Neural progenitor cell (in vitro differentiated cells): Measurements from ENCODE around the gene PPFIA1. TPM values are rescaled to one million over a fixed set of nuclear protein-coding genes. Genes with fewer than 3 reads are reported as not detected.

Source experiments
- DNase-seq: peaks from one replicate; pipeline ENCODE4 v3.0.0-alpha.2; 2016; ENCODE audit warnings: low spot score
- H2AFZ ChIP-seq: fragments of 200-600 bp; sonication (generic); replicated peaks from 2 replicates; pipeline ENCODE4 v1.6.1; 2016; ENCODE audit warnings: antibody characterized with exemption
- H3F3A ChIP-seq: fragments of 200-600 bp; sonication (generic); 2 replicates; pipeline ENCODE4 v1.6.1; 2016; ENCODE audit warnings: antibody characterized with exemption, low read depth
- H3K27ac ChIP-seq: fragments of 200-600 bp; sonication (generic); 2 replicates; pipeline ENCODE4 v1.5.1; 2016; ENCODE audit warnings: mild to moderate bottlenecking
- H3K27me3 ChIP-seq: fragments of 200-600 bp; sonication (generic); 2 replicates; pipeline ENCODE4 v1.6.1; 2016; ENCODE audit warnings: mild to moderate bottlenecking, moderate library complexity
- H3K36me3 ChIP-seq: fragments of 200-600 bp; sonication (generic); 2 replicates; pipeline ENCODE4 v1.5.1; 2016
- H3K4me1 ChIP-seq: fragments of 200-600 bp; sonication (generic); 2 replicates; pipeline ENCODE4 v1.6.1; 2016; ENCODE audit warnings: mixed run types
- H3K4me2 ChIP-seq: fragments of 200-600 bp; sonication (generic); 2 replicates; pipeline ENCODE4 v1.6.1; 2016
- H3K4me3 ChIP-seq: fragments of 200-600 bp; sonication (generic); 2 replicates; pipeline ENCODE4 v1.5.1; 2016
- H3K79me2 ChIP-seq: fragments of 200-600 bp; sonication (generic); 2 replicates; pipeline ENCODE4 v1.6.1; 2016; ENCODE audit warnings: low read depth
- H3K9ac ChIP-seq: fragments of 200-600 bp; sonication (generic); 2 replicates; pipeline ENCODE4 v1.6.1; 2016
- H3K9me3 ChIP-seq: fragments of 200-600 bp; sonication (generic); 2 replicates; pipeline ENCODE4 v1.5.1; 2016; ENCODE audit warnings: low read depth
- H4K20me1 ChIP-seq: fragments of 200-600 bp; sonication (generic); 2 replicates; pipeline ENCODE4 v1.6.1; 2016; ENCODE audit warnings: low read depth
- H3K27ac Mint-ChIP-seq: 3 replicates; pipeline ENCODE4 v1.8.0; 2021; ENCODE audit warnings: mixed read lengths
- H3K27me3 Mint-ChIP-seq: 2 replicates; pipeline ENCODE4 v1.8.0; 2022; ENCODE audit warnings: low read depth, mild to moderate bottlenecking, inconsistent platforms, moderate library complexity, mixed read lengths; ENCODE audit not compliant: insufficient read depth
- H3K36me3 Mint-ChIP-seq: 3 replicates; pipeline ENCODE4 v1.8.0; 2021; ENCODE audit warnings: mixed read lengths
- H3K4me1 Mint-ChIP-seq: 3 replicates; pipeline ENCODE4 v1.8.0; 2021; ENCODE audit warnings: mixed read lengths
- H3K4me3 Mint-ChIP-seq: 3 replicates; pipeline ENCODE4 v1.8.0; 2021; ENCODE audit warnings: mild to moderate bottlenecking, moderate library complexity, mixed read lengths
- H3K9me3 Mint-ChIP-seq: 3 replicates; pipeline ENCODE4 v1.8.0; 2020; ENCODE audit warnings: mixed read lengths
- EZH2 ChIP-seq: fragments of 200-600 bp; sonication (generic); IDR thresholded peaks from 2 replicates; pipeline ENCODE4 v1.6.1; 2017; ENCODE audit warnings: antibody characterized with exemption, mild to moderate bottlenecking, moderate library complexity
- EZH2phosphoT487 ChIP-seq: fragments of 200-600 bp; sonication (generic); IDR thresholded peaks from 2 replicates; pipeline ENCODE4 v1.6.1; 2017; ENCODE audit warnings: antibody characterized with exemption
- total RNA-seq: library from RNA; depleted of rRNA; stranded (reverse); fragments of >200 nt; gene quantifications from 2 replicates; pipeline ENCODE4 v1.2.3, GENCODE V29; 2015; ENCODE audit warnings: low replicate concordance
- TF ChIP-seq, protein P1 (sequence below): fragments of 200-600 bp; sonication (generic); IDR thresholded peaks from 2 replicates; pipeline ENCODE4 v1.5.1; 2017; ENCODE audit warnings: antibody characterized with exemption, mild to moderate bottlenecking

PPFIA1 gene
- total RNA-seq, 1 donor from 2014 or later: 42.6 TPM

DNA sequence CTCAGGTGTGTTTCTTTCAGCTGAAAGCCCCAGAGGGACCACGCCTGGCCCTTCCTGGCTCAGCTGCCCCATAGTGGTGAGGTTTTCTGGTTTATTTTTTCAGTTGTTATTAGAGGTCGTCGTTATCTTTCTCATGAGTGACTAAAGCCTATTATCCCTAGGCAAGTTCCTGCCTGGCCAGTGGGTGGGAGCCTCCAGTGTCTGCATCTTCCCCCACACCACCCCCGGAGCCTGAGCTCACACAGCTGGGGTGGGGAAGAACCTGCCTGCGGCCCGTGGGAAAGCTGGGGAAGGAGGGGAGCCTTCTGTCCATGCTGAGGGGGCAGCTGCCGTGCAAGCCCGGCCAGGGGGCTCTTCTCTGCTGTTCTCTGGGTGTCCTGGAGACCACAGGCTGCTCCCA is 24.3 kb upstream of the PPFIA1 start:
- Histone ChIP-seq H3K9ac (no peak overlapping the region), H4K20me1 (no peaks in the 10 kb centered on the region), H3K36me3 (no peaks in the 10 kb centered on the region), H3K4me2 (no peak overlapping the region), H3K4me3 (no peak overlapping the region), H3F3A (no peaks in the 10 kb centered on the region), H2AFZ (no peak overlapping the region), H3K27ac (no peak overlapping the region), H3K27me3 (no peaks in the 10 kb centered on the region), H3K79me2 (no peaks in the 10 kb centered on the region), H3K9me3 (no peaks in the 10 kb centered on the region), H3K4me1 (no peaks in the 10 kb centered on the region)
- Mint-ChIP-seq H3K27ac (peak overlapping the region; percentile 53), H3K4me3 (no peak overlapping the region), H3K36me3 (no peaks in the 10 kb centered on the region), H3K9me3 (no peaks in the 10 kb centered on the region), H3K27me3 (peaks cover 14% of the 10 kb centered on the region), H3K4me1 (peaks cover 4% of the 10 kb centered on the region)
- DNase-seq: no peak
- TF ChIP-seq EZH2phosphoT487 (no peak), EZH2 (no peak)
- TF ChIP-seq, protein P1, sequence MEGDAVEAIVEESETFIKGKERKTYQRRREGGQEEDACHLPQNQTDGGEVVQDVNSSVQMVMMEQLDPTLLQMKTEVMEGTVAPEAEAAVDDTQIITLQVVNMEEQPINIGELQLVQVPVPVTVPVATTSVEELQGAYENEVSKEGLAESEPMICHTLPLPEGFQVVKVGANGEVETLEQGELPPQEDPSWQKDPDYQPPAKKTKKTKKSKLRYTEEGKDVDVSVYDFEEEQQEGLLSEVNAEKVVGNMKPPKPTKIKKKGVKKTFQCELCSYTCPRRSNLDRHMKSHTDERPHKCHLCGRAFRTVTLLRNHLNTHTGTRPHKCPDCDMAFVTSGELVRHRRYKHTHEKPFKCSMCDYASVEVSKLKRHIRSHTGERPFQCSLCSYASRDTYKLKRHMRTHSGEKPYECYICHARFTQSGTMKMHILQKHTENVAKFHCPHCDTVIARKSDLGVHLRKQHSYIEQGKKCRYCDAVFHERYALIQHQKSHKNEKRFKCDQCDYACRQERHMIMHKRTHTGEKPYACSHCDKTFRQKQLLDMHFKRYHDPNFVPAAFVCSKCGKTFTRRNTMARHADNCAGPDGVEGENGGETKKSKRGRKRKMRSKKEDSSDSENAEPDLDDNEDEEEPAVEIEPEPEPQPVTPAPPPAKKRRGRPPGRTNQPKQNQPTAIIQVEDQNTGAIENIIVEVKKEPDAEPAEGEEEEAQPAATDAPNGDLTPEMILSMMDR: no peak

DNA sequence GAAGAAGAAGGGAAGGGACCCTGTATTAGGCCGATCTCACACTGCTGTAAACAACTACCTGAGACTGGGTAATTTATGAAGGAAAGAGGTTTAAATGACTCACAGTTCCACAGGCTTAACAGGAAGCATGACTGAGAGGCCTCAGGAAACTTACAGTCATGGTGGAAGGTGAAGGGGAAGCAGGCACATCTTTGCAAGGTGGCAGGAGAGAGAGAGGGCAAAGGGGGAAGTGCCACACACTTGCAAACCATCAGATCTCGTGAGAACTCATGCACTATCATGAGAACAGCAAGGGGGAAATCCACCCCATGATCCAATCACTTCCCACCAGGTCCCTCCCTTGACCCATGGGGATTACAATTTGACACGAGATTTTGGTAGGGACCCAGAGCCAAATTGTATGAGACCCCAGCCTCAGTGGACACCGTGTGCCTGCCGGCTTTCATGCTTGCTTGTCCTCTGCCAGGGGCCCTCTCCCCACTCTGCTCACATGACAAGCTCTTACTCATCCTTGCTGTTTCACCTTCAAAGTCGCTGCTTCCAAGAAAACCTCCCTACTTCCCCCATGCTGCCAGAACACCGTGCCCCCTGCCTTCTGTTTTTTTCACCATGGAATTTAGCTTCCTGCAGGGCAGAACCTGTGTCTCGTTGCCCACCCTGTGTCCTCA is 23.3 kb upstream of the PPFIA1 start:
- Histone ChIP-seq H3K4me3 (no peak overlapping the region), H2AFZ (no peak overlapping the region), H3K27me3 (no peaks in the 10 kb centered on the region), H3K4me2 (no peak overlapping the region), H3F3A (no peaks in the 10 kb centered on the region), H3K4me1 (peaks cover 6% of the 10 kb centered on the region), H3K79me2 (no peaks in the 10 kb centered on the region), H3K9me3 (no peaks in the 10 kb centered on the region), H4K20me1 (no peaks in the 10 kb centered on the region), H3K36me3 (no peaks in the 10 kb centered on the region), H3K27ac (no peak overlapping the region), H3K9ac (no peak overlapping the region)
- Mint-ChIP-seq H3K36me3 (no peaks in the 10 kb centered on the region), H3K27me3 (peaks cover 14% of the 10 kb centered on the region), H3K27ac (no peak overlapping the region), H3K4me1 (peaks cover 7% of the 10 kb centered on the region), H3K4me3 (peak overlapping the region; percentile 38), H3K9me3 (no peaks in the 10 kb centered on the region)
- TF ChIP-seq EZH2 (no peak), EZH2phosphoT487 (no peak)
- TF ChIP-seq, protein P1: no peak
- DNase-seq: no peak

DNA sequence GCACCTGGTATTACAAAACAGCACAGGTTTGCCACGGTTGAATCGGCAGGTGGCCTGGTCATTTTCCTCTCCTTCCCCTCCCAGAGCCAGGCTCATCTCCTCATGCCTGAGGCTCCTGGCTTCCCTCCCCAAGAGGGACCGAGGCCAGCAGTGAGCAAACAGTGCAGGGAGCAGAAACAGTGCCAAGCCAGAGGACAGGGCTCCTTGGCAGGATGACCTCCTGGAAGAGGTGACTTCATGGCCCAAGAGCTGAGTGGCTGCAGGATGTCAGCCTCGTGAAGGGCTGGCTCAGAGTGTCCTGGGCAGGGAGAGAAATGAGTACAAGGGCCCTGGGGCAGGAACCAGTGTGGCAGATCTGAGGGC is 22.8 kb upstream of the PPFIA1 start:
- H3K27me3 ChIP-seq: no peaks in the 10 kb centered on the region
- peaks cover 6% of the 10 kb centered on the region for H3K4me1 ChIP-seq
- no peak overlapping the region for H3K27ac ChIP-seq
- H3K9ac ChIP-seq: no peak overlapping the region
- no peaks in the 10 kb centered on the region for H3K36me3 ChIP-seq
- Mint-ChIP-seq H3K27me3 (peaks cover 14% of the 10 kb centered on the region), H3K36me3 (no peaks in the 10 kb centered on the region), H3K4me1 (peaks cover 7% of the 10 kb centered on the region), H3K27ac (no peak overlapping the region), H3K4me3 (no peak overlapping the region), H3K9me3 (no peaks in the 10 kb centered on the region)
- no peaks in the 10 kb centered on the region for H3K9me3 ChIP-seq
- H3K4me3 ChIP-seq: no peak overlapping the region
- H4K20me1 ChIP-seq: no peaks in the 10 kb centered on the region
- no peak overlapping the region for H2AFZ ChIP-seq
- no peak for DNase-seq
- no peaks in the 10 kb centered on the region for H3K79me2 ChIP-seq
- TF ChIP-seq EZH2: no peak
- no peak for TF ChIP-seq EZH2phosphoT487
- TF ChIP-seq, protein P1: no peak
- H3F3A ChIP-seq: no peaks in the 10 kb centered on the region
- no peak overlapping the region for H3K4me2 ChIP-seq
